Esophagus squamous epithelium (tissue), 4 donors: ENCODE results near the gene BANP.

Experiments used
- POLR2A ChIP-seq, 4 donors: fragments of 450-650 bp; IDR thresholded peaks; one replicate each; pipeline ENCODE4 v1.6.1; 2017; ENCODE audit warnings: antibody characterized with exemption in 4 of 4, mild to moderate bottlenecking in 4 of 4, moderate library complexity in 3 of 4
- TF ChIP-seq, protein P1 (sequence below), 6 experiments: fragments of 450-650 bp in 4 of 6; fragments of 200-600 bp in 2 of 6; sonication (generic) in 2 of 6; IDR thresholded peaks; one replicate each; pipeline ENCODE4 v1.5.1; 2016 to 2019; ENCODE audit warnings: antibody characterized with exemption in 6 of 6, mild to moderate bottlenecking in 4 of 6, moderate library complexity in 4 of 6

DNA sequence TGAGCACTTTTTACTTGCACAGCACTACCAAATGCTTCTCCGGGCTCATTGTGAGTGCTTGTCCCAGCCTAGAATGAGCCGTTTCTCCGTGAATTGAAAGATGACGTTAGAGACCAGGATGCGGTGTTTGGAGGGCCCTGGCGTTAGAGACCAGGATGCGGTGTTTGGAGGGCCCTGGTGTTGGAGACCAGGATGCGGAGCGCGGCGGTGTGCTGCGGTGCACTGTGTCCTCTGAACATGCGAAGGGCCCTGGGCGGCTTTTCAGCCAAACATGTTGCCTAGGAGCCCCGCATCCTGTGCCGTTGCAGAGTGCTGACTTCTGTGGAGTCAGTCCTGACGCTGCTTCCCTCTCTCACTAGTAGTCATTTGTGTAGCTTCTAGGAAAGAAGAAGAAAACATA lies 42.7 kb downstream of the BANP start:
- TF ChIP-seq, protein P1, sequence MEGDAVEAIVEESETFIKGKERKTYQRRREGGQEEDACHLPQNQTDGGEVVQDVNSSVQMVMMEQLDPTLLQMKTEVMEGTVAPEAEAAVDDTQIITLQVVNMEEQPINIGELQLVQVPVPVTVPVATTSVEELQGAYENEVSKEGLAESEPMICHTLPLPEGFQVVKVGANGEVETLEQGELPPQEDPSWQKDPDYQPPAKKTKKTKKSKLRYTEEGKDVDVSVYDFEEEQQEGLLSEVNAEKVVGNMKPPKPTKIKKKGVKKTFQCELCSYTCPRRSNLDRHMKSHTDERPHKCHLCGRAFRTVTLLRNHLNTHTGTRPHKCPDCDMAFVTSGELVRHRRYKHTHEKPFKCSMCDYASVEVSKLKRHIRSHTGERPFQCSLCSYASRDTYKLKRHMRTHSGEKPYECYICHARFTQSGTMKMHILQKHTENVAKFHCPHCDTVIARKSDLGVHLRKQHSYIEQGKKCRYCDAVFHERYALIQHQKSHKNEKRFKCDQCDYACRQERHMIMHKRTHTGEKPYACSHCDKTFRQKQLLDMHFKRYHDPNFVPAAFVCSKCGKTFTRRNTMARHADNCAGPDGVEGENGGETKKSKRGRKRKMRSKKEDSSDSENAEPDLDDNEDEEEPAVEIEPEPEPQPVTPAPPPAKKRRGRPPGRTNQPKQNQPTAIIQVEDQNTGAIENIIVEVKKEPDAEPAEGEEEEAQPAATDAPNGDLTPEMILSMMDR (IDR thresholded peaks at IDR 0.05) = no peak
- no peak for TF ChIP-seq POLR2A (IDR thresholded peaks at IDR 0.05)
